Sigmoid colon (tissue), 7 donors: ENCODE data around the gene CCDC90B. TPM values are rescaled to one million over a fixed set of nuclear protein-coding genes. Genes with fewer than 3 reads are reported as not detected.

Source experiments
- DNase-seq: peaks from one replicate; pipeline ENCODE4 v3.0.0-alpha.2; 2019
- H3K27ac ChIP-seq, 4 donors: fragments of 200-600 bp; sonication (generic); one replicate each; pipeline ENCODE4 v1.5.1; 2016 to 2019; ENCODE audit warnings: mild to moderate bottlenecking in 1 of 4
- H3K27me3 ChIP-seq, 3 donors: fragments of 200-600 bp; sonication (generic); one replicate each; pipeline ENCODE4 v1.5.1; 2019; ENCODE audit warnings: mild to moderate bottlenecking in 1 of 3
- H3K36me3 ChIP-seq, 4 donors: fragments of 200-600 bp; sonication (generic); one replicate each; pipeline ENCODE4 v1.5.1; 2016 to 2019
- H3K4me1 ChIP-seq, 4 donors: fragments of 200-600 bp; sonication (generic); one replicate each; pipeline ENCODE4 v1.5.1; 2017 to 2019
- H3K4me3 ChIP-seq, 4 donors: fragments of 200-600 bp; sonication (generic); one replicate each; pipeline ENCODE4 v1.5.1; 2017 to 2019; ENCODE audit warnings: mild to moderate bottlenecking in 2 of 4, moderate library complexity in 1 of 4
- H3K9me3 ChIP-seq, 4 donors: fragments of 200-600 bp in 3 of 4; sonication (generic) in 3 of 4; one replicate each; pipeline versions ENCODE4 v1.5.1 to v1.6.1; 2013 to 2019
- EP300 ChIP-seq, 4 donors: sonication (generic); formaldehyde crosslinking; IDR thresholded peaks; one replicate each; pipeline ENCODE4 v1.6.1; 2017; ENCODE audit warnings: antibody characterized with exemption in 4 of 4
- POLR2A ChIP-seq, 2 donors: fragments of 450-650 bp; IDR thresholded peaks; one replicate each; pipeline ENCODE4 v1.6.1; 2016; ENCODE audit warnings: antibody characterized with exemption in 2 of 2, mild to moderate bottlenecking in 2 of 2, moderate library complexity in 2 of 2
- POLR2AphosphoS5 ChIP-seq, 4 donors: sonication (generic); formaldehyde crosslinking; IDR thresholded peaks; one replicate each; pipeline ENCODE4 v1.6.1; 2017; ENCODE audit warnings: antibody characterized with exemption in 4 of 4
- WGBS, 2 donors: extraction: QIAGEN DNeasy Blood & Tissue Kit; methylation state at CpG; one replicate each; pipeline ENCODE4 v1.1.7; 2013; 5-methylcytosine and 5-hydroxymethylcytosine counted together
- intact Hi-C: fragments of 100-400 bp; cut with DNase I; formaldehyde crosslinking; loops from one replicate; pipeline ENCODE4 v1.15.1; 2023
- polyA plus RNA-seq, 3 donors: library from polyadenylated mRNA; stranded (reverse); fragments of 200-250 nt; gene quantifications; one replicate each; pipeline ENCODE4 v1.2.3, GENCODE V29; 2013
- total RNA-seq, 4 donors: library from RNA; depleted of rRNA; stranded (reverse); fragments of >200 nt; gene quantifications; one replicate each; pipeline ENCODE4 v1.1.0, GENCODE V29; 2016
- TF ChIP-seq, protein P1 (sequence below), 4 experiments: fragments of 450-650 bp in 3 of 4; fragments of 200-600 bp in 1 of 4; IDR thresholded peaks; one replicate each; pipeline ENCODE4 v1.5.1; 2016 to 2019; ENCODE audit warnings: antibody characterized with exemption in 4 of 4, mild to moderate bottlenecking in 3 of 4, moderate library complexity in 2 of 4
- donor health status: healthy with polysubstance abuse.
- donor health status: Bipolar disorder and iron deficiency.
- donor health status: healthy.

Gene CCDC90B, protein sequence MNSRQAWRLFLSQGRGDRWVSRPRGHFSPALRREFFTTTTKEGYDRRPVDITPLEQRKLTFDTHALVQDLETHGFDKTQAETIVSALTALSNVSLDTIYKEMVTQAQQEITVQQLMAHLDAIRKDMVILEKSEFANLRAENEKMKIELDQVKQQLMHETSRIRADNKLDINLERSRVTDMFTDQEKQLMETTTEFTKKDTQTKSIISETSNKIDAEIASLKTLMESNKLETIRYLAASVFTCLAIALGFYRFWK
- total RNA-seq (10 to 100 TPM; 28.9 to 49.2 (median 42.6) TPM), polyA plus RNA-seq (10 to 100 TPM; 28.6 to 51.3 (median 44.4) TPM)

GRCh38 chr11:83285771-83286528, at the start of gene CCDC90B:
Gene CCDC90B, minus strand, starts transcription at chr11:83286367. Its CDS starts 395 bp downstream, at chr11:83285972.
- peaks cover 0 to 46% (median 40%) of the 10 kb centered on the region in 4 donors for H3K4me1 ChIP-seq
- no peaks in the 10 kb centered on the region for H3K36me3 ChIP-seq
- DNase-seq, result peak; percentile 98
- intact Hi-C loops, result loop anchor here (2.0 to 5.0 kb wide), 4 partner anchors 94 to 379 kb away; partner anchors contain the start of genes ANKRD42, PCF11 and RAB30
- no peaks in the 10 kb centered on the region for H3K27me3 ChIP-seq
- no peaks in the 10 kb centered on the region for H3K9me3 ChIP-seq
- WGBS, 2 donors, result 0% methylated on average over 55 of the region's 55 CpGs
- TF ChIP-seq EP300 (IDR thresholded peaks at IDR 0.05) (no peak), POLR2AphosphoS5 (IDR thresholded peaks at IDR 0.05) (peak; percentile 83 to 88 (median 86)), POLR2A (IDR thresholded peaks at IDR 0.05) (peak; percentile 67 to 73)
- peak within 1 kb of the TSS; percentile 57 to 80 (median 72) for H3K4me3 ChIP-seq
- H3K27ac ChIP-seq, result peak within 1 kb of the TSS; percentile 95 to 97 (median 96)

- Histone ChIP-seq H3K9me3 (no peaks in the 10 kb centered on the region), H3K4me1 (no peaks in the 10 kb centered on the region), H3K4me3 (no peak overlapping the region), H3K27ac (no peak overlapping the region), H3K27me3 (no peaks in the 10 kb centered on the region), H3K36me3 (no peaks in the 10 kb centered on the region)
- TF ChIP-seq, protein P1, sequence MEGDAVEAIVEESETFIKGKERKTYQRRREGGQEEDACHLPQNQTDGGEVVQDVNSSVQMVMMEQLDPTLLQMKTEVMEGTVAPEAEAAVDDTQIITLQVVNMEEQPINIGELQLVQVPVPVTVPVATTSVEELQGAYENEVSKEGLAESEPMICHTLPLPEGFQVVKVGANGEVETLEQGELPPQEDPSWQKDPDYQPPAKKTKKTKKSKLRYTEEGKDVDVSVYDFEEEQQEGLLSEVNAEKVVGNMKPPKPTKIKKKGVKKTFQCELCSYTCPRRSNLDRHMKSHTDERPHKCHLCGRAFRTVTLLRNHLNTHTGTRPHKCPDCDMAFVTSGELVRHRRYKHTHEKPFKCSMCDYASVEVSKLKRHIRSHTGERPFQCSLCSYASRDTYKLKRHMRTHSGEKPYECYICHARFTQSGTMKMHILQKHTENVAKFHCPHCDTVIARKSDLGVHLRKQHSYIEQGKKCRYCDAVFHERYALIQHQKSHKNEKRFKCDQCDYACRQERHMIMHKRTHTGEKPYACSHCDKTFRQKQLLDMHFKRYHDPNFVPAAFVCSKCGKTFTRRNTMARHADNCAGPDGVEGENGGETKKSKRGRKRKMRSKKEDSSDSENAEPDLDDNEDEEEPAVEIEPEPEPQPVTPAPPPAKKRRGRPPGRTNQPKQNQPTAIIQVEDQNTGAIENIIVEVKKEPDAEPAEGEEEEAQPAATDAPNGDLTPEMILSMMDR (IDR thresholded peaks at IDR 0.05), result no peak
- TF ChIP-seq POLR2AphosphoS5 (IDR thresholded peaks at IDR 0.05), result no peak
- no peak for TF ChIP-seq EP300 (IDR thresholded peaks at IDR 0.05)
- TF ChIP-seq POLR2A (IDR thresholded peaks at IDR 0.05), result no peak
- WGBS, 2 donors, result 78 to 85% methylated on average over 4 of the region's 4 CpGs
- intact Hi-C loops, result no loop called here
- no peak for DNase-seq
These were observed 49.4 kb upstream of the CCDC90B start for GRCh38 chr11:83335446-83336070.

- no peaks in the 10 kb centered on the region for H3K36me3 ChIP-seq
- H3K27ac ChIP-seq, result no peak overlapping the region
- TF ChIP-seq POLR2A (IDR thresholded peaks at IDR 0.05) (no peak), EP300 (IDR thresholded peaks at IDR 0.05) (no peak), POLR2AphosphoS5 (IDR thresholded peaks at IDR 0.05) (no peak)
- TF ChIP-seq, protein P1 (IDR thresholded peaks at IDR 0.05), result no peak
- intact Hi-C loops, result no loop called here
- no peak for DNase-seq
- H3K4me1 ChIP-seq, result no peaks in the 10 kb centered on the region
- H3K27me3 ChIP-seq, result no peaks in the 10 kb centered on the region
- WGBS, 2 donors, result 61 to 68% methylated on average over 2 of the region's 2 CpGs
- no peaks in the 10 kb centered on the region for H3K9me3 ChIP-seq
- H3K4me3 ChIP-seq, result no peak overlapping the region
These were observed 44.1 kb upstream of the CCDC90B start for GRCh38 chr11:83330303-83330702.

GRCh38 chr11:83326326-83326725, 40.2 kb upstream of the CCDC90B start:
- Histone ChIP-seq H3K4me3 (no peak overlapping the region), H3K36me3 (no peaks in the 10 kb centered on the region), H3K27ac (no peak overlapping the region), H3K27me3 (no peaks in the 10 kb centered on the region), H3K4me1 (no peaks in the 10 kb centered on the region), H3K9me3 (no peaks in the 10 kb centered on the region)
- TF ChIP-seq, protein P1 (IDR thresholded peaks at IDR 0.05), result no peak
- no peak for TF ChIP-seq EP300 (IDR thresholded peaks at IDR 0.05)
- no peak for TF ChIP-seq POLR2A (IDR thresholded peaks at IDR 0.05)
- no peak for TF ChIP-seq POLR2AphosphoS5 (IDR thresholded peaks at IDR 0.05)
- DNase-seq, result no peak
- intact Hi-C loops, result no loop called here
- 78 to 81% methylated on average over 1 of the region's 1 CpG for WGBS, 2 donors

DNA sequence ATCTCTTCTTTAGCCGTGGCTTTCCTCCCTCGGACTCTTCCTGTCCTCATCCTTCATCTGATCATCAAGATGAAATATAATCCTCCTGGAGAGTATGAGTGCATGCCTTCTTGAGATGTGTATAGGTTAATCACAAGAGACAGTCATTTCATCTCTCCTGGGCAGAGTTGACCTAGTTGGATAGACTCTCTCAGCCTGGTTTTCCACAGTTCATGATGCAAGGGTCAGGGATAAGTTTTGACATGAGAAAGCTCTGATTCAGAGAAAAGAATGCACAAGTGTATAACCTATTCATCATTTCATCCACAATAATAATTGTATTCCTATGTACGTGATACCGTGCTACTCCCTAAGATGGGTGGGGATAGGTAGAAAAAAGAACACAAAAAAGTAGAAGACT, 33.2 kb upstream of the CCDC90B start:
- intact Hi-C loops, result no loop called here
- Histone ChIP-seq H3K27me3 (no peaks in the 10 kb centered on the region), H3K27ac (no peak overlapping the region), H3K9me3 (no peaks in the 10 kb centered on the region), H3K36me3 (no peaks in the 10 kb centered on the region), H3K4me1 (no peaks in the 10 kb centered on the region), H3K4me3 (no peak overlapping the region)
- TF ChIP-seq, protein P1 (IDR thresholded peaks at IDR 0.05), result no peak
- TF ChIP-seq POLR2A (IDR thresholded peaks at IDR 0.05), result no peak
- no peak for TF ChIP-seq POLR2AphosphoS5 (IDR thresholded peaks at IDR 0.05)
- no peak for TF ChIP-seq EP300 (IDR thresholded peaks at IDR 0.05)
- WGBS, 2 donors, result 70 to 77% methylated on average over 4 of the region's 4 CpGs
- no peak for DNase-seq
